GM12865 (cell line): ENCODE measurements around the gene RAB3IP.
"Not testable (repeated sequence)": the region's sequence is repeated elsewhere in the genome, so short reads cannot be mapped to it uniquely, and the experiment has no call there.

Experiments
- DNase-seq: peaks from one replicate; pipeline ENCODE4 v3.0.0; 2010; ENCODE audit warnings: low read depth
- H3K4me3 ChIP-seq: 2 replicates; pipeline ENCODE4 v1.5.1; 2011; ENCODE audit warnings: mild to moderate bottlenecking, low read depth, low read length, control low read depth
- CTCF ChIP-seq: IDR thresholded peaks from 2 replicates; pipeline ENCODE4 v1.5.1; 2011; ENCODE audit warnings: low read length, control low read depth, low read depth, inconsistent platforms; ENCODE audit not compliant: insufficient read depth; ENCODE audit errors: missing control alignments

Gene RAB3IP

GRCh38 chr12:69840727-69841126, 102.1 kb downstream of the RAB3IP start:
- TF ChIP-seq CTCF = no peak
- no peak overlapping the region for H3K4me3 ChIP-seq
- DNase-seq = no peak

- H3K4me3 ChIP-seq = no peak overlapping the region
- DNase-seq = no peak
- no peak for TF ChIP-seq CTCF
Measured at GRCh38 chr12:69843608-69844007, 104.9 kb downstream of the RAB3IP start.

- TF ChIP-seq CTCF = no peak
- H3K4me3 ChIP-seq = no peak overlapping the region
- DNase-seq = no peak
Measured at GRCh38 chr12:69844416-69844815, 105.8 kb downstream of the RAB3IP start.

GRCh38 chr12:69844836-69845235, 106.2 kb downstream of the RAB3IP start:
- no peak for DNase-seq
- H3K4me3 ChIP-seq = no peak overlapping the region
- no peak for TF ChIP-seq CTCF

GRCh38 chr12:69846976-69847375, 108.3 kb downstream of the RAB3IP start:
- no peak for TF ChIP-seq CTCF
- DNase-seq = no peak
- no peak overlapping the region for H3K4me3 ChIP-seq

GRCh38 chr12:69851976-69852375, 113.3 kb downstream of the RAB3IP start:
- H3K4me3 ChIP-seq = no peak overlapping the region
- no peak for DNase-seq
- TF ChIP-seq CTCF = no peak

GRCh38 chr12:69853176-69853961, 114.7 kb downstream of the RAB3IP start:
- H3K4me3 ChIP-seq, DNase-seq: not testable (repeated sequence)
